ENCODE measurements around the gene KRTAP10-10.
"Not testable (repeated sequence)": the region's sequence is repeated elsewhere in the genome, so short reads cannot be mapped to it uniquely, and the experiment has no call there.

Gene KRTAP10-10

DNA sequence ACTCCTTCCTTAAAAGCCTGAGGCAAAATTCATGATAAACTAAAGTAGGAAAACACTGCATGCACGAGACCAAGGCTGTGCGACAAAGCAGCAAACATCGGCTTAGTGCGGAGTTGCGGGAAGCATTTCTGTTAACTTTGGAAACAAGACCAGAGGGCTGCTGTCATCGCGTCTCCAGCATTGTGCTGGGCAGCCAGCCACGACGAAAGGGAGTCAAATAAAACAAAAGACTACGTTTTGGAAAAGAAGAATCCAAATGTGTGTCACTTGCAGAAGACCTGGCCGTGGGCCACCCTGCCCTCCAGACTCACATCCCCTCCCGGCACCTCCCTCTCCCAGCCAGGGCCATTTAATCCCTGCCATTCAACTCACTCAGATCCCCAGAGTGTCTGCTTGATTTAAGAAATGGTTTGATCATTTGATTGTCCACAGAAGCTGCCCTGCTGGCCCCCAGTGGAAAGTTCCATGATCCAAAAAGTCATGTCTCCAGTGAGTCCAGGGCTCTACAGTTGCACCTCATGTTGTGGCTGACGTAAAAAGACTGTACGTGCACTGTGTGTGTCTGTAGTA, 6.7 kb downstream of the KRTAP10-10 start:
- H3K4me3 ChIP-seq (replicated peaks; ENCODE audit: insufficient read depth, low read length): no peak overlapping the region
- no peaks in the 10 kb centered on the region for H3K27me3 ChIP-seq (ENCODE audit: insufficient read depth, poor library complexity, severe bottlenecking)
- no peak overlapping the region for H3K27ac ChIP-seq (replicated peaks)
- no peak for DNase-seq (ENCODE audit: low read depth in 1 of 2, low spot score in 1 of 2)
- no peak for TF ChIP-seq CTCF (IDR thresholded peaks at IDR 0.05; ENCODE audit: insufficient read depth, low read length)
- TF ChIP-seq, protein P1, sequence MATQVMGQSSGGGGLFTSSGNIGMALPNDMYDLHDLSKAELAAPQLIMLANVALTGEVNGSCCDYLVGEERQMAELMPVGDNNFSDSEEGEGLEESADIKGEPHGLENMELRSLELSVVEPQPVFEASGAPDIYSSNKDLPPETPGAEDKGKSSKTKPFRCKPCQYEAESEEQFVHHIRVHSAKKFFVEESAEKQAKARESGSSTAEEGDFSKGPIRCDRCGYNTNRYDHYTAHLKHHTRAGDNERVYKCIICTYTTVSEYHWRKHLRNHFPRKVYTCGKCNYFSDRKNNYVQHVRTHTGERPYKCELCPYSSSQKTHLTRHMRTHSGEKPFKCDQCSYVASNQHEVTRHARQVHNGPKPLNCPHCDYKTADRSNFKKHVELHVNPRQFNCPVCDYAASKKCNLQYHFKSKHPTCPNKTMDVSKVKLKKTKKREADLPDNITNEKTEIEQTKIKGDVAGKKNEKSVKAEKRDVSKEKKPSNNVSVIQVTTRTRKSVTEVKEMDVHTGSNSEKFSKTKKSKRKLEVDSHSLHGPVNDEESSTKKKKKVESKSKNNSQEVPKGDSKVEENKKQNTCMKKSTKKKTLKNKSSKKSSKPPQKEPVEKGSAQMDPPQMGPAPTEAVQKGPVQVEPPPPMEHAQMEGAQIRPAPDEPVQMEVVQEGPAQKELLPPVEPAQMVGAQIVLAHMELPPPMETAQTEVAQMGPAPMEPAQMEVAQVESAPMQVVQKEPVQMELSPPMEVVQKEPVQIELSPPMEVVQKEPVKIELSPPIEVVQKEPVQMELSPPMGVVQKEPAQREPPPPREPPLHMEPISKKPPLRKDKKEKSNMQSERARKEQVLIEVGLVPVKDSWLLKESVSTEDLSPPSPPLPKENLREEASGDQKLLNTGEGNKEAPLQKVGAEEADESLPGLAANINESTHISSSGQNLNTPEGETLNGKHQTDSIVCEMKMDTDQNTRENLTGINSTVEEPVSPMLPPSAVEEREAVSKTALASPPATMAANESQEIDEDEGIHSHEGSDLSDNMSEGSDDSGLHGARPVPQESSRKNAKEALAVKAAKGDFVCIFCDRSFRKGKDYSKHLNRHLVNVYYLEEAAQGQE (IDR thresholded peaks at IDR 0.05; ENCODE audit: insufficient replicate concordance, low read depth): no peak
- no peak for TF ChIP-seq GABPA (IDR thresholded peaks at IDR 0.05; ENCODE audit: low read depth)
- TF ChIP-seq SPI1 (IDR thresholded peaks at IDR 0.05; ENCODE audit: borderline replicate concordance, low read depth): no peak
- TF ChIP-seq POLR2AphosphoS5 (IDR thresholded peaks at IDR 0.05; ENCODE audit: low read depth): no peak

GRCh38 chr21:44644878-44645277, 7.7 kb downstream of the KRTAP10-10 start:
- Histone ChIP-seq H3K4me3 (replicated peaks; ENCODE audit: insufficient read depth, low read length) (no peak overlapping the region), H3K27ac (replicated peaks) (no peak overlapping the region), H3K27me3 (ENCODE audit: insufficient read depth, poor library complexity, severe bottlenecking) (no peaks in the 10 kb centered on the region)
- no peak for TF ChIP-seq SPI1 (IDR thresholded peaks at IDR 0.05; ENCODE audit: borderline replicate concordance, low read depth)
- TF ChIP-seq, protein P1 (IDR thresholded peaks at IDR 0.05; ENCODE audit: insufficient replicate concordance, low read depth): no peak
- TF ChIP-seq POLR2AphosphoS5 (IDR thresholded peaks at IDR 0.05; ENCODE audit: low read depth): no peak
- no peak for TF ChIP-seq GABPA (IDR thresholded peaks at IDR 0.05; ENCODE audit: low read depth)
- TF ChIP-seq CTCF (IDR thresholded peaks at IDR 0.05; ENCODE audit: insufficient read depth, low read length): no peak
- DNase-seq (ENCODE audit: low read depth in 1 of 2, low spot score in 1 of 2): no peak

DNA sequence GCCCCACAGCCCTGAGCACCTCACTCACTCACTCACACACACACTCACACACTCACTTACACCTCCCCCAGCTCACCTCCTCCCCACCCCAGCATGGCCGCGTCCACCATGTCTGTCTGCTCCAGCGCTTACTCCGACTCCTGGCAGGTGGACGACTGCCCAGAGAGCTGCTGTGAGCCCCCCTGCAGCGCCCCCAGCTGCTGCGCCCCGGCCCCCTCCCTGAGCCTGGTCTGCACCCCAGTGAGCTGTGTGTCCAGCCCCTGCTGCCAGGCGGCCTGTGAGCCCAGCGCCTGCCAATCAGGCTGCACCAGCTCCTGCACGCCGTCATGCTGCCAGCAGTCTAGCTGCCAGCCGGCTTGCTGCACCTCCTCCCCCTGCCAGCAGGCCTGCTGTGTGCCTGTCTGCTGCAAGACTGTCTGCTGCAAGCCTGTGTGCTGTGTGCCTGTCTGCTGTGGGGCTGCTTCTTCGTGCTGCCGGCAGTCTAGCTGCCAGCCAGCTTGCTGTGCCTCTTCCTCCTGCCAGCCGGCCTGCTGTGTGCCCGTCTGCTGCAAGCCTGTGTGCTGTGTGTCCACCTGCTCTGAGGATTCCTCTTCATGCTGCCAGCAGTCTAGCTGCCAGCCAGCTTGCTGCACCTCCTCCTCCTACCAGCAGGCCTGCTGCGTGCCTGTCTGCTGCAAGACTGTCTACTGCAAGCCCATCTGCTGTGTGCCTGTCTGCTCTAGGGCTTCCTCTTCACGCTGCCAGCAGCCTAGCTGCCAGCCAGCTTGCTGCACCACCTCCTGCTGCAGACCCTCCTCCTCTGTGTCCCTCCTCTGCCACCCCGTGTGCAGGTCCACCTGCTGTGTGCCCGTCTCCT, 9.4 kb downstream of the KRTAP10-10 start, which contains the start of gene KRTAP10-11:
Gene KRTAP10-11, plus strand, starts transcription at position 49 of the 856 bp plus-strand sequence. Its CDS starts 45 bp downstream, at position 94.
- H3K27ac ChIP-seq (replicated peaks); H3K27me3 ChIP-seq (ENCODE audit: insufficient read depth, poor library complexity, severe bottlenecking); DNase-seq (ENCODE audit: low read depth in 1 of 2, low spot score in 1 of 2): not testable (repeated sequence)

GRCh38 chr21:44647222-44647552, 10.0 kb downstream of the KRTAP10-10 start:
- H3K27ac ChIP-seq (replicated peaks): no peak overlapping the region
- DNase-seq (ENCODE audit: low read depth in 1 of 2, low spot score in 1 of 2): no peak
- no peaks in the 10 kb centered on the region for H3K27me3 ChIP-seq (ENCODE audit: insufficient read depth, poor library complexity, severe bottlenecking)
- H3K4me3 ChIP-seq (replicated peaks; ENCODE audit: insufficient read depth, low read length): no peak overlapping the region
- TF ChIP-seq, protein P1 (IDR thresholded peaks at IDR 0.05; ENCODE audit: insufficient replicate concordance, low read depth): no peak
- TF ChIP-seq GABPA (IDR thresholded peaks at IDR 0.05; ENCODE audit: low read depth) (no peak), POLR2AphosphoS5 (IDR thresholded peaks at IDR 0.05; ENCODE audit: low read depth) (no peak), SPI1 (IDR thresholded peaks at IDR 0.05; ENCODE audit: borderline replicate concordance, low read depth) (no peak), CTCF (IDR thresholded peaks at IDR 0.05; ENCODE audit: insufficient read depth, low read length) (no peak)

More for the DNA sequence above, 9.4 kb downstream of the KRTAP10-10 start, which contains the start of gene KRTAP10-11:
- not testable (repeated sequence) for H3K4me3 ChIP-seq (replicated peaks; ENCODE audit: insufficient read depth, low read length)
